Activated CD4-positive, CD25-positive, alpha-beta regulatory T cell treated with anti-CD3 and anti-CD28 coated beads, Interleukin-2, amount 50 U/mL, for 16 hours (primary cell): ENCODE measurements around the gene MVK.

Experiments used
- DNase-seq: peaks from one replicate; pipeline ENCODE4 v3.0.0-alpha.2; 2020; ENCODE audit warnings: low read depth, low spot score

MVK gene

DNA sequence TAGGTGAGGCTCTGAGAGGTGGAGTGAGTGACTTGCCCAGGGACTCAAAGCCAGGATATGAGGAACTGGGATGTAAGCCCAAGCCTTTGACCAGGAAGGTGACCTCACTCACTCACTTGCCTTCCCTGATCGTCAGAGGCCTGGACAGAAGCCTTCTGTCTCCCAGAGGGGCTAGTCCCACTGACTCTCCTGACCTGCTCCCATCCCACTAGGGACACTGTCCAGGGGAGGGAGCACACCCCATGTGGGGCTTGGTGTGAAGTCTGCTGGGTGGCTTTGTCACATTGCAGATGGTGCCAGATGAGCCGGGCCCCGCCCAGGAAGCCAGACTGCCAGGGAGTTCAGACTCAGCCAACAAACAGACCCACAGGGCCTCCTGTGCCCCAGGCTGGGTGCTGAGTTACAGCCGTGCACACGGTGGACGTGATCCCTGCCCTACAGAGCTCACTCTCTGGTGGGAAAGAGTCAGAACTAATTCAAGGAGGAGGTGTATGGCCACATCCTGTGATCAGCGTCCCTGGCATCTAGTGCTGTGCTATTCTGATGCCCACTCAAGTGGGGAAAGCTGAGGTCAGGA is 28.6 kb upstream of the MVK start:
- no peak for DNase-seq

- DNase-seq, result no peak
Observed at GRCh38 chr12:109545826-109546225, 27.8 kb upstream of the MVK start.

- no peak for DNase-seq
Observed at GRCh38 chr12:109547286-109547685, 26.3 kb upstream of the MVK start.

GRCh38 chr12:109548258-109548657 is 25.3 kb upstream of the MVK start:
- no peak for DNase-seq

DNA sequence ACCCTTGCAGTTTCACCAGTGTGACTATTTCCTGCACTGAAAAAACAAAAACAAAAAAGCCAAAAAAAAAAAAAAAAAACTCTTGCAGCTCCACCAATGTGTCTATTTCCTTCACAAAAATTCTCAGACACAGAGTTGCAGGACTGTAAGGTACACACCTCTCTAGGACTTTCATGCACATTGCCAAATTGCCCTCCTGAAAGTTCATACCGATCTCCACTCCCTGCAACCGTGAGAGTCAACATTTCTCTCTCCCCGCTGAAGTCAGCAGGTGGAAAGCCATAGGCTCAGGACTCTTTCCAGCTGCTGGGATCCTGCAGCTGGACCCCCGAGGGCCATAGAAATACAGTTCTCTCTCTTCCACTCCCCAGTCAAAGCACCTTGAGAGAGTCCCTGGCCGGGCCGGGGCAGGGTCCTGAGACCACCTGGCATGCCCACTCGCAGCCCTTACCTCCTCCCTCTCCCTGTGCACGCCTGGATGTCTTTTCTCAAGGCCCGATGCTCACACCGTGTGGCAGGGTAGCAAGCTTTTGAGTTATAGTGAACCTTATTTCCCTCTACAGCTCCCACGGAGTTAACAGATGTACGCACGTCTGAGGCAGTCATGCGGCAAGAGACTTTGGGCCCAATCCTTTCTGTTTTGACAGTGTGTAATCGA is 23.9 kb upstream of the MVK start:
- DNase-seq, result no peak

- no peak for DNase-seq
Observed at GRCh38 chr12:109550281-109550680, 23.3 kb upstream of the MVK start.

DNA sequence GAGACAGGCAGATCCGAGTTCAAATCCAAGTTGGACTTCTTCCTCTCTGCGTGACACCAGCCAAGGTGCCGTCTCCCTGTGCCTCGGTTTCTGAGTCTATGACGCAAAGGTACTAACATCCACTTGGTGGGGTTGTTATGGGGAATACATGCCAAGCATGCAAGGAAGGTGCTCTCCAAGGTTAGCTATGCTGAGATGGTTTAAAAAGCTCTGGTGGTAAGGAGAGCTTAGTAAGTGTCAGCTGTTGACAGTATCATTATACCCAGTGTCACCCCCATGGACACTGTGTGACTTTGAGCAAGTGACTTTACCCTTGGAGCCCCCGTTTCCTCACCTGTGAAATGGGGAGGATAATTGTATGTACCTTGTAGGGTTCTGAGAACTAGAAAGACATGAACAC is 22.5 kb upstream of the MVK start:
- DNase-seq, result no peak

DNA sequence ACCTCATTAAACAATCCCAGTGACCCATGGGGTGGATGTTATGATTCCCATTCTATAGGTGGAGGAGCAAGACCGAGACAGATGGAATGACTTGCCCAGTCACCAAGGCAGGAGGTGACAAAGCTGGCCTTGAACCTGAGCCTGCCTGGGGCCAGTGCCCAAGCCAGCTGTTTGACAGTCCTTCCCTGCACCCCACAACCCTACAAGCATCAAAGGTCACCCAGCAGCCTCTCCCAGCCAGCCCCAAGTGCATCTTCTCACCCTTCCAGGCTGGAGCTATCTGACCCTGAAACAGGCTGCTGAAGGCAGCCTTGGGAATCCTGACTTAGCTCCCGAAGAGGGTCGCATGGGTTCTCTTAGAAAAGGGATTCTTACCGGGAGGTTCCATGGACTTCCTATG is 20.6 kb upstream of the MVK start:
- DNase-seq, result no peak

- DNase-seq, result no peak
Observed at GRCh38 chr12:109553483-109553882, 20.1 kb upstream of the MVK start.

DNA sequence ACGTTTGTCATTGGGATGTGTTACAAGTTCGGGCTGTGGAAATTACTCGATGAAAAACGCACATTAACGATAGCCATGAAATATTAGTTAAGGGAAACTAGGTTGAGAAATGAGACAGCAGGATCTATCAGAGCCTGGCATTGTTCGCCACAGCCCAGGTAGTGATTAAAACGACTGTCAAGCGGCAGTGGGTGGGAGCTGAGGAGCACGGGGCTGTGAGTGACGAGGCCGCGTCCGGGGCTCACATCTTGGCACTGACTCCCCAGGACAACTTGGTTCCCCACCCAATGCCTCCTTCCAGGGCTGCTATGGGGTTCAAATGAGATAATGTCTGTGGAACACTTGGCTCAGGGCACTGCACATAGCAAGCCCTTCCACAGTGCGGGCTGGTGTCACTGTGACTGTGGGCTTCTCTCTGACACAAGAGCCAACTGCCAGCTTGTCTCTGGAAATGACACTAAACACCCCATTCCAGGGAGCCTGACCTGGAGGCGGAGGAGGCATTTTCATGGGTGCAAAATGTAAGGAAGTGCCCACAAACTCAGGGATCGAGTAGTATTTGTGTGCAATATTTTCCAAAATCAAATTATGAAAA is 19.6 kb upstream of the MVK start:
- DNase-seq, result no peak

GRCh38 chr12:109554761-109555160 is 18.8 kb upstream of the MVK start:
- DNase-seq, result no peak

- DNase-seq, result no peak
Observed at GRCh38 chr12:109555431-109556315, 17.9 kb upstream of the MVK start.

DNA sequence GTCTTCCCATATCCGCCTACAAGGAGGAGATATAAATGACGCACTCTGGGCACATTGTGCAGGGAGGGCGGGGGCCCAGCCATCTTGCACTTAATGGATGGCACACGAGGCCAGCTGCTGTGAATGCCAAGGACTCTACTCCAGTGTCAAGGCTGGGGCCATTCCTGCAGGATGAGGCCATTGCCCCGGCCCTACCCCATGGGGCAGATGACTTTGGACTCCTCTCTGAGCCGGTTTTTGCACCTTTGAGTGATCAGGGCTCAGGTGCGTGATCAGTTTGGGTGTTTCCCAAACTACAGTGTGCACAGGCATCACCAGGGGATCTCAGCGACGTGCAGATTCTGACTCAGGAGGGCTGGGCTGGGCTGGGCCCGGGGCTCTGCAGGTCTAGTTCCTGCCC is 16.4 kb upstream of the MVK start:
- no peak for DNase-seq

DNA sequence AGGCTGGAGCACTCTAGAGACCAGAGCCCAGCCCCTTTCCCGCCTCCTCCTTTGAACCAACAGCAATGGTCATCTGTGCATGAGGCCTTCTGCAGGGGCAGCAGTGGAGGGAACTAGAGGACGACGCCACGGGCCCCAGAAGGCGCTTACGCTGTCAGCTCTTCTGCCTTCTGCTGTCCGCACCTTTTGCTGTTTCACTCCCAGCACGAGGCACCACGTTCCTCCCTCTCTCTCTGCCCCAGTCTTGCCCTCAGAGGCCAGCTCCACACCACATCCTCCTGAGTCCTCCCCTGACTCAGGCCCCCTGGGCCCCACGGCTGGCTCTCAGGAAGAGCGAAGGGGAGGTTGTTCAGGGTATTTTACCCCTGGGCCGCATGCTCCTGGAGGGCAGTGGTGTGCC is 15.8 kb upstream of the MVK start:
- no peak for DNase-seq

- no peak for DNase-seq
Observed at GRCh38 chr12:109558374-109559199, 15.0 kb upstream of the MVK start.

GRCh38 chr12:109559200-109559505 is 14.4 kb upstream of the MVK start:
- no peak for DNase-seq

GRCh38 chr12:109559601-109560000 is 14.0 kb upstream of the MVK start:
- DNase-seq, result no peak

DNA sequence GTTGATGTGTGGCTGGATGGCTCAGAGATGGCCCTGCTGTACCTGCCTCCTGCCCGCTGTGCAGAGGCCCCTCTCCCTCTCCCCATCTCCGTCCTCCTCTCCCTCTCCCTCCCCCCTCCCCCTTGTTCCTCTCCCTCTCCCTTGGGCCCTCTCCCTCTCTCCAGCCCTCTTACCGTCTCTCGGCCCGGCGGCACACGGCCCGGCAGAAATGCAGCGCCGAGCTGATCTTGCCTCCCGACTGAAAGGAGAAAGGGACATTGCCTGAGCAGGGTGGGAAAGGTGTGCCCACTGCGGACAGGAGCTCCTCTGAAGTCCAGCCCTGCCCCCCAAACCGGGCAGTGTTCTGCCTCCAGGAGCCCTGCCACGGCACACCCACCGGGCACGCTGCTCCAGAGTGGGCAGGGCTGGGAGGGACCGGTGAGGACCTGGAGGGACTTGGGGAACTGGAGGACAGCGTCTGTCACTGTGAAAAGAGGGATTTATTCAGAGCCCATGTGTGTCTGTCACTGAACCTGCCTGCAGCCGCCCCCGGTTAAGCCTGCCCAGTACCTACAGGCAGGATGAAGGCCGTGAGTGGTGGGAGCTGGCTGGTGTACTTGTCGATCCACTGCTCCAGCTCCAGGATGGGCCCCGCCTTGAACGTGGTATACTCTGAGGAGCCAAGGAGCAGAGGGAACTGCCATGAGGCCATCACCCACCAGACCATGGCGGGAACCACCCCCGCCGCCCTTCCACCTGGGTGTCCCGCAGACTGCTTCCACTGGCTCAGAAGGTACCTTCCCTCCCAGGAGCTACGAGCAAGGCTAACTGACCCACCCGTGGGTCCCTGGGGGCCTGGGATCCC is 12.5 kb upstream of the MVK start:
- DNase-seq, result no peak

GRCh38 chr12:109561711-109562030 is 11.9 kb upstream of the MVK start:
- no peak for DNase-seq

DNA sequence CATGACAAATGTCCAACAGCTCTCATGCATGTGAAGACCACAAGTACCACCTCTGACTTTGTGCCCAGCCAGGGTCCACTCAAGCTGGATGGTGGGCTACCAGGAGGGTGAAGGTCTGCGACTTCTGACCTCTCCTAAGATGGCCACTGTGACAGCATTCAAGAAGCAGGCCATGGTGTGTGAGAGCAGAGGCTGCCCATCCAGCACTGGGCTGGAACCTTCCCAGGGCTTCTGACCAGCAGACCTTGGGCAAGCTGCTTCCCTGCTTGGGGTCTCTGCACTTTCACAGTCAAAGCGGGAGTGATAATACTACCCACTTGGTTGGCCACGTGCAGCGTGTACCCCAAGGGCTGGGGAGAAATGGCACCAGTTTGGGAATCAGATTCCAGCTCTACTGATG is 10.7 kb upstream of the MVK start:
- no peak for DNase-seq
